Stomach (tissue), 4 donors: ENCODE results near the gene KHDC4.

Source experiments
- EP300 ChIP-seq: sonication (generic); formaldehyde crosslinking; IDR thresholded peaks from one replicate; pipeline ENCODE4 v1.6.1; 2017; ENCODE audit warnings: antibody characterized with exemption
- POLR2A ChIP-seq, 4 donors: fragments of 450-650 bp; IDR thresholded peaks; one replicate each; pipeline ENCODE4 v1.6.1; 2016; ENCODE audit warnings: antibody characterized with exemption in 4 of 4, control low read depth in 2 of 4, mild to moderate bottlenecking in 1 of 4, moderate library complexity in 1 of 4
- POLR2AphosphoS5 ChIP-seq, 3 donors: sonication (generic); formaldehyde crosslinking; IDR thresholded peaks; one replicate each; pipeline ENCODE4 v1.6.1; 2016; ENCODE audit warnings: antibody characterized with exemption in 3 of 3
- TF ChIP-seq, protein P1 (sequence below), 7 experiments: fragments of 450-650 bp in 4 of 7; fragments of 200-600 bp in 3 of 7; sonication (generic) in 3 of 7; IDR thresholded peaks; one replicate each; pipeline ENCODE4 v1.5.1; 2016 to 2019; ENCODE audit warnings: antibody characterized with exemption in 7 of 7, control low read depth in 2 of 7, mild to moderate bottlenecking in 1 of 7

DNA sequence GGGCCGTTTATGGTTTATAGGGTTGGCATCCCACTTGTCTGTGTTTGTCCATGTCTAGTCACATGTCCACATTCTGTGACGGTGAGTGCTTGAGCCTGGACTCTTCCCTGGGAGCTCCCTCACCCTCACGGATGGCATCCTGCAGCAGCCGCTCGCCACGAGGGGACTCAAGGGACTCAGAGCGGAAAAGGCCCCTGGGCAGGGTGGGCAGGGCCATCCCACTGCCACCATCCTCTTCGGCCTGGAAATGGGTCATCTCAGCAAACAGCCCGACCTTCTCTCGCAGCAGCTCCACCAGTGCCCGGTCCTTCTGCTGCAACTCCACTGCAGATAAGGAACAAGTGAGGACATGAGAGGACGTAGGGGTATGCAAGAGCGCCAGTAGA lies 18.3 kb upstream of the KHDC4 start:
- TF ChIP-seq, protein P1, sequence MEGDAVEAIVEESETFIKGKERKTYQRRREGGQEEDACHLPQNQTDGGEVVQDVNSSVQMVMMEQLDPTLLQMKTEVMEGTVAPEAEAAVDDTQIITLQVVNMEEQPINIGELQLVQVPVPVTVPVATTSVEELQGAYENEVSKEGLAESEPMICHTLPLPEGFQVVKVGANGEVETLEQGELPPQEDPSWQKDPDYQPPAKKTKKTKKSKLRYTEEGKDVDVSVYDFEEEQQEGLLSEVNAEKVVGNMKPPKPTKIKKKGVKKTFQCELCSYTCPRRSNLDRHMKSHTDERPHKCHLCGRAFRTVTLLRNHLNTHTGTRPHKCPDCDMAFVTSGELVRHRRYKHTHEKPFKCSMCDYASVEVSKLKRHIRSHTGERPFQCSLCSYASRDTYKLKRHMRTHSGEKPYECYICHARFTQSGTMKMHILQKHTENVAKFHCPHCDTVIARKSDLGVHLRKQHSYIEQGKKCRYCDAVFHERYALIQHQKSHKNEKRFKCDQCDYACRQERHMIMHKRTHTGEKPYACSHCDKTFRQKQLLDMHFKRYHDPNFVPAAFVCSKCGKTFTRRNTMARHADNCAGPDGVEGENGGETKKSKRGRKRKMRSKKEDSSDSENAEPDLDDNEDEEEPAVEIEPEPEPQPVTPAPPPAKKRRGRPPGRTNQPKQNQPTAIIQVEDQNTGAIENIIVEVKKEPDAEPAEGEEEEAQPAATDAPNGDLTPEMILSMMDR (IDR thresholded peaks at IDR 0.05), result no peak
- TF ChIP-seq EP300 (no peak), POLR2A (IDR thresholded peaks at IDR 0.05) (no peak), POLR2AphosphoS5 (IDR thresholded peaks at IDR 0.05) (no peak)
